Suppressor macrophage treated with lipopolysaccharide for 4 hours (primary cell): ENCODE measurements around the gene RABEP2.
A peak's percentile ranks its signal among the peaks of the same experiment; 100 is the strongest.
"Not testable (repeated sequence)": the region's sequence is repeated elsewhere in the genome, so short reads cannot be mapped to it uniquely, and the experiment has no call there.

Experiments used
- DNase-seq: peaks from one replicate; pipeline ENCODE4 v3.0.0-alpha.2; 2020

RABEP2 gene

DNA sequence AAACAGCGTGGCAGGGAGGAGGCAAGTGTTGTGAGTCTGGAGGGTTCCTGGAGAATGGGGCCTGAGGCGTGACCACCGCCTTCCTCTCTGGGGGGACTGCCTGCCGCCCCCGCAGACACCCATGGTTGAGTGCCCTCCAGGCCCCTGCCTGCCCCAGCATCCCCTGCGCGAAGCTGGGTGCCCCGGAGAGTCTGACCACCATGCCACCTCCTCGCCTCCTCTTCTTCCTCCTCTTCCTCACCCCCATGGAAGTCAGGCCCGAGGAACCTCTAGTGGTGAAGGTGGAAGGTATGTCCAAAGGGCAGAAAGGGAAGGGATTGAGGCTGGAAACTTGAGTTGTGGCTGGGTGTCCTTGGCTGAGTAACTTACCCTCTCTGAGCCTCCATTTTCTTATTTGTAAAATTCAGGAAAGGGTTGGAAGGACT, 6.8 kb upstream of the RABEP2 start, which contains the start of gene CD19:
TSS of gene CD19 (plus strand) at position 171 of the 425 bp plus-strand sequence. CDS start at position 201, 30 bp downstream.
- no peak for DNase-seq

DNA sequence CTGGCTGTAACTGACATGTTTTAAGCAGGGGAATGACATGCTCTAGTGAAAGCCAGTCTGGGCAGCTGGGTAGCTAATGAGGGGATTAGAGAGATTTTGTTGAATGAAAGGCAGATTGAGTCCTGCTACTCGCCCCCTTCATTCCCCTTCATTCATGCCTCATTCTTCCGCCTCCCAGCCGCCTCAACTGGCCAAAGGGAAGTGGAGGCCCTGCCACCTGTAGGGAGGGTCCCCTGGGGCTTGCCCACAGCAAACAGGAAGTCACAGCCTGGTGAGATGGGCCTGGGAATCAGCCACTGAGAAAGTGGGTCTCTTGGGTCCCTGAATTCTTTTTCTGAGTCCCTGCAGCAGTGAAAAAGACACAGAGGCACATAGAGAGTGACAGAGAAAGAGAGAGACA, 5.6 kb upstream of the RABEP2 start:
- DNase-seq, result no peak

DNA sequence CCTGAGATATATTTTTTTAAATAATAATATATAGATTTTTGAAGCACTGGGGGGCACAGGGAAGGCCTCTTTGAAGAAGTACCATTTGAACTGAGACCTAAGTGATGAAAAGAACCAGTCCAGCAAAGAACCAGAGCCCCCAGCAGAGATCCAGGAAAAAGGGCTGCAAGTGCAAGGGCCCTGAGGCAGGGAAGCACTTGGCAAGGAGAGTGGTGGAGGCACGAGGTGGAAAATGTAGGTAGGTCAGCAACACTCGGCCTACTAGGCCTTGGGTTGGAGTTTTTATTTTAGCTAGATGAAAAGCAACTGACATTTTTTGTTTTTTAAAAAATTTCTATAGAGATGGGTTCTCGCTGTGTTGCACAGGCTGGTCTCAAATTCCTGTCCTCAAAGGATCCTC, 5.2 kb upstream of the RABEP2 start:
- DNase-seq, result no peak

DNA sequence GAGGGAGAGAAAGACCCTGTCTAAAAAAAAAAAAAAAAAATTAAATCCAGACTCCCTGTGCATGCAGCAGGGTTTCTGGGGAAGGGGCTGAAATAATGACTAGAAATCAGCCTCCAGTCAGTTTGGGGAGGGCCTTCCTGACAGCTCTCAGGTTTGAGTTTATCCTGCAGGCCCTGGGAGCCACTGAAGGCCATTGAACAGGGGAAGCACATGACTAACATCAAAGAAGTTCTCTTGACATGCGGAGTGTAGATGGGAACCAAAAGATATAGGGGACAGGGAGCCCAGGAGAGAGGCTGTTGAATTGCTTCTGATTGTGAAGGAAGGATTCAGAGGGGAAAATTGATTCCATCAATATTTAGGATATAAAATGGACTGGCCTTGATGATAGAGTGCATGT, 2.8 kb upstream of the RABEP2 start:
- DNase-seq, result no peak

DNA sequence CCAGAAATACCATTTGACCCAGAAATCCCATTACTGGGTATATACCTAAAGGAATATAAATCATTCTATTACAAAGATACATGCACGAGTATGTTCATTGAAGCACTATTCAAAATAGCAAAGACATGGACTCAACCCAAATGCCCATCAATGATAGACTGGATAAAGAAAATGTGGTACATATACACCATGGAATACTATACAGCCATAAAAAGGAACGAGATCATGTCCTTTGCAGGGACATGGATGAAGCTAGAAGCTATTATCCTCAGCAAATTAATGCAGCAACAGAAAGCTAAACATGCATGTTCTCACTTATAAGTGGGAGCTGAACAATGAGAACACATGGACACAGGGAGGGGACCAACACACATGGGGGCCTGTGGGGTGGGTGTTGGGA, 1.2 kb upstream of the RABEP2 start:
- DNase-seq, result not testable (repeated sequence)

DNA sequence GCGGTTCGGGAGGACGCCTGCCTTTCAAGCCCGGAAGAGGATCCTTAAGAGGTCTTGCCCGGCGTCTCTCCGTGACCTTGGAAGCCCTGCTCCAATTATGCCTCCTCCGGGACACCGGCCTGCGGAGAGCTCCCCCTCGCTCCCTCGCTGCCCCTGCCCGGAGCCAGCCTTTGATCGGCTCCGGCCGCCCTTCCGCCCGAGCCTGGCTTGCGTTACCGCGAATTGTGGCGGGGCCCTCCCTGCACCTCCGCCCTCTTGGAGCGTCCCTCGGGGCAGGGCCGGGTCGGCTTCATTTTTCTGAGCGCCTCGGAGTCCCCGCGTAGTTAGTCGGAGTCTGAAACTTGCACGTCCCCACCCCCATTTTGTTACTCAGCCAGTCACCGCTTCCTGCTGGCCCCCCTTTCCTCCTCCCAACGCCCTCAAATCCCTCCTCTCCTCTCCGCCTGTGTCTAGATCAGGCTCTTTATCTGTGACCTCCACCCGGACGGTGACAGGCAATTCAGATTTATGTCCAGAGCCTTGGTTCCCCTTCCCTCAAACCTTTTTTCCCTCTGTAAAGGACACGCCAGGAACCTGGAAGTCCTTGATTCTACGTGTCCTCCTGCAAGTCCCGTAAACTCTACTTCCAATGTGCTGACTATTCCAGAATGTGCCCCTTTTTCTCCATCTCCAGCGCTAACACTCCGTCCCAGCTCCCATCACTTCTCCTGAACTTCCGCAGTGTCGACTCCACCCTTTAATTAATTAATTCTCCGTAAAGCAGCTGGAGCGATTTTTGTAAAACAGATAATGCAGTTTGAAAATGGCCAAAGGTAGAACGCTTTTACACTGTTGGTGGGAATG, 569 bp upstream of the RABEP2 start:
- DNase-seq, result peak; percentile 67

DNA sequence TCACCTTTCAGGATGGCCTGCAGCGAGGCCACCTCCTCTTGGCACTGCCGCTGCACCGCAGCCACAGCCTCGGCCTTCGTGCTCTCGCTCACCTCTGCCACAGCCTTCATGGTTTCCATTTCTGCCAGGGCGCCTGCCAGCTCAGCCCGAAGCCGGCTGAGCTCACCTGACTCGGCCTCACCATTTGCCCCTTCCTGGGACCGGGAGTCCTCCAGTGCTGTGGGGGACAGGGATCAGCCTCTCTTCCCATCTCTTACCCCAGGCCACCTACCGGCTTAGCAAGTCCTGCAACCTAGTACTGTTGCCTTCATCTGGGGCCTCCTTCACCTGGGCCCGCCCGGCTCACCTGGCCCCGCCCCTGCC, 658 bp downstream of the RABEP2 start:
- DNase-seq, result no peak

DNA sequence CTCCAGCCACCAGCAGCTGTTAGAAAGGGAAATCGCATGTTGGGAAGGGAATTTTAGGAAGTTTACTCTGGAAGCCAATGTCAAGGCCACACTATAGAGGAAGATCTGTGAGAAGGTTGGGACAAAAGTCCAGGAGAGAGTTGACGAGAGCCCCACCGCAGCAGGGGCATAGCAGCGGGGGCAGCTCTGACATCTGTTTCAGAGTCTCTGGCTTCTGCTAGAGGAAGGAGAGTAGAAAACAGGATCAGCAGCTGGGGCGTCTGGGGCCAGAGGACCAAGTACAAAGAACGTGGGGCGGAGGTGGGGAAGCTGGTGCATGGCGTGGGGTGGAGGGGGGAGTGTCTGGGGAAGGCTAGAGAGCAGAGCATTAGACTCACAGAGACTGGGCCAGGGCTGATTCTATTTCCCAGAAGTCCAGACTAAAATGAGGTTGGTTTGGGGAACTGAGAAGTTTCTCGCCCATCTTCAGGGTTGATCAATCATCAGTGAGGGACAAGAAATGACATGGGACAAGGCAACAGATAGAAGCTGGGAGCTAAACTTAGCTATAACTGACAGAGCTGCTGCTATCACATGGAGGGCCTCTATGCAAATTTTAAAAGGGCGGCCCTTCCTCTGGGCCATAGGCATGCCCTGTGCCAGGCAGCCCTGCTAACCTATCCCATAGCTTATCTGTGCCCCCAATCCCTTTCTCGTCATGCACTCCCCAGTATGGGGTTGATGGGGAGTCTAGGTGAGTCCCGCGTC, 1.2 kb downstream of the RABEP2 start:
- DNase-seq, result peak; percentile 58

DNA sequence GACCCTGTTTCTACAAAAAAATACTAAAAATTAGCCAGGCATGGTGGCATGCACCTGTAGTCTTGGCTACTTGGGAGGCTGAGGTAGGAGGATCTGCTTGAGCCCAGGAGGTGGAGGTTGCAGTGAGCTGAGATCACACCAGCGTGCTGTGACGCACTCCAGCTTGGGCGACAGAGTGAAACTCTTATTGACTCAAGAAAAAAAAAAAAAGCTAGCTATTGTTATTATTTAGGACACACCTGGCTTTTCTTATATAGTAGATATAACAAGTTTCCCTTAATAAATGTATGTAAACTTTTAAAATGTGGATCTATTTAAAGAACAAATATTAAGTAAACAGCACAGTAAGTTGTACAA, 1.8 kb downstream of the RABEP2 start:
- DNase-seq, result no peak

DNA sequence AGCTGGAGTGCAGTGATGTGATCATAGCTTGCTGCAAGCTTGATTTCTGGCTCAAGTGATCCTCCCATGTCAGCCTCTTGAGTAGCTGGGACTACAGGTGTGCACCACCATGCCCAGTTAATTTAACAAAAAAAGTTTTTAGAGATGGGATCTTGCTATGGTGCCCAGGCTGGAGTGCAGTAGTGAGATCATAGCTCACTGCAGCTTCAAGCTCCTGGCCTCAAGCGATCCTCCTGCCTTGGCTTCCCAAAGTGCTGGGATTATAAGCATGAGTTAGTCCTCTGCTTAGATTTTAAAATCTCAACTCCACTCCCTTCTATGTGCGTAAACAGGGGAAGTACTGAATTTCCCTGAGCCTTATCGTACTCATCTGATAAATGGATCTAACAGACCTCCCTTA, 6.3 kb downstream of the RABEP2 start:
- no peak for DNase-seq

DNA sequence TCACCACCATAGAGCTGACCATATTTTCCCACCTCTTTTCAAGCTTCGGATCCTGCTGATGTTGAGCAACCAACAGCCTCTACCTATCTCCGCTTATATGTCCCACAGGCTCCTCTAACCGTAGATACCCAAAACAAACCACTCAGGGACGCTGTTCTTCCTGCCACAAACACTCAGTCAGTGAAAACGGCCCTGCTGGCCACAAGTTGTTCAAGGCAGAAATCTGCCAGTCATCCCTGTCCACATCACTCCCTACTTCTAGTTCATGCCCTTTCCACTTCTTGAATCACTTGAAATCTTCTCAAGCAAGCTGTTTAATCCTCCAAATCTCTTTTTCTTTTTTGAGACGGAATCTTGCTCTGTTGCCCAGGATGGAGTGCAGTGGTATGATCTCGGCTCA, 7.9 kb downstream of the RABEP2 start:
- DNase-seq, result no peak

DNA sequence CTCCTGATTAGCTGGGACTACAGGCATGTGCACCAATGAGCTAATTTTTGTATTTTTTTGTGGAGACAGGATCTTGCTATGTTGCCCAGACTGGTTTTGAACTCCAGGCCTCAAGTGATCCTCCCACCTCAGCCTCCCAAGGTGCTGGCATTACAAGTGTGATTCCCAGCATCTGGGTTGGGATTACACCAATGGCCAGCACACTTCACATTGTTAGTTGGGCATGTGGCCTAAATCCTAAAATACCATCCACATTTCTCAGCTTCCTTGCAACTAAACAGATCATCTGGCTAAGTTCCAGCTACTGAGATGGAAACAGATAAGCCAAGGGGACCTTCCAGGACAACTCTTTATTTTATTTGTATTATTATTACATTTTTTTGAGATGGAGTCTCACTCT, 9.9 kb downstream of the RABEP2 start:
- no peak for DNase-seq

DNA sequence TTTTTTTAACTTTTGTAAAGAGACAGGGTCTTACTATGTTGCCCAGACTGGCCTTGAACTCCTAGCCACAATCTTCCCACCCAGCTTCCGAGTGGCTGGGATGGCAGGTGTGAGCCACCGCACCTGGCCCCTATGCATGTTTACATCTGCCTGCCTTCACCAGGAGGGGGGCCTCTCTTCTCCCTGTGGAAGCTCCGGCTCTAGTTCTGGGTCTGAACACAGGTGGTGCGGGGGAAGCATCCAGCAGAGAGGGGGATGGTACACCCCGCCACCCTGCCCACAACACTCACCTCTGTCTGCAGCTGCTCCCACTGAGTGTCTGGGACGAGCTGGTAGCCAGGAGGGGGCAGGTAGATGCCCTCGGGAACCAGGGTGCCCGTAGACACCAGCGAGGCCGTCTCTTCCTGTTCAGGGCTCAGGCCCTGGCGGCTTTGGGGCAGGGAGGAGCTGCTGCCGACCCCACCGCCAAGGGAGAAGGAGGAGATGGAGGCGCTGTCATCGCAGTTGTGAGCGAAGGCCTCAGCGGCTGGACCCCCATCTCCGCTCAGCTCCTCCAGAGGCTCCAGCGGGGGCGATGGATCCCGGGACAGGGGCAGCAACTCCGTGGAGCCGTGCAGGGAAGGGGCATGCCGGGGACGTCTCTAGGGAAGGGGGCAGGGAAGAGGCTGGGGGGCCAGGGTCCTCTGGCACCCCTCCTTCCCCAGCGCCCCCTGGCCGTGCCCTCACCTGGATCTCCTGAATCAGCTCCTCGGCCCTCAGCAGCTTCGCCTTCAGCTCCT, 10.9 kb downstream of the RABEP2 start:
- no peak for DNase-seq

DNA sequence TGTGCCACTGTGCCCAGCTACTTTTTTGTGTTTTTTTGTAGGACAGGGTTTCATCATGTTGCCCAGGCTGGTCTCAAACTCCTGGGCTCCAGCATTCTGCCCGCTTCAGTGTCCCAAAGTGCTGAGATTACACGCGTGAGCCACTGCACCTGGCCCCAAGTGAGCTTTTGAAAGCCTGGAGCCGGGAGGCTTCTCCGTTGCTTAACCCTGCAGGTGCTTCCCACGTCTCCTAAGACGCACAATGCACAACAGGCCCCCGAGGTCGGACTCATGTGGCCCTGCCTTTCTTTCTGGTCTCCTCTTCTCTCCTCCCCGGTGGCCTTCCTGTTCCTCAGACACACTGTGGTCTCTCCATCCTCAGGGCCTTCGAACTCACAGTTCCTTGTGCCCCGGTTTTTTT, 12.5 kb downstream of the RABEP2 start:
- no peak for DNase-seq

DNA sequence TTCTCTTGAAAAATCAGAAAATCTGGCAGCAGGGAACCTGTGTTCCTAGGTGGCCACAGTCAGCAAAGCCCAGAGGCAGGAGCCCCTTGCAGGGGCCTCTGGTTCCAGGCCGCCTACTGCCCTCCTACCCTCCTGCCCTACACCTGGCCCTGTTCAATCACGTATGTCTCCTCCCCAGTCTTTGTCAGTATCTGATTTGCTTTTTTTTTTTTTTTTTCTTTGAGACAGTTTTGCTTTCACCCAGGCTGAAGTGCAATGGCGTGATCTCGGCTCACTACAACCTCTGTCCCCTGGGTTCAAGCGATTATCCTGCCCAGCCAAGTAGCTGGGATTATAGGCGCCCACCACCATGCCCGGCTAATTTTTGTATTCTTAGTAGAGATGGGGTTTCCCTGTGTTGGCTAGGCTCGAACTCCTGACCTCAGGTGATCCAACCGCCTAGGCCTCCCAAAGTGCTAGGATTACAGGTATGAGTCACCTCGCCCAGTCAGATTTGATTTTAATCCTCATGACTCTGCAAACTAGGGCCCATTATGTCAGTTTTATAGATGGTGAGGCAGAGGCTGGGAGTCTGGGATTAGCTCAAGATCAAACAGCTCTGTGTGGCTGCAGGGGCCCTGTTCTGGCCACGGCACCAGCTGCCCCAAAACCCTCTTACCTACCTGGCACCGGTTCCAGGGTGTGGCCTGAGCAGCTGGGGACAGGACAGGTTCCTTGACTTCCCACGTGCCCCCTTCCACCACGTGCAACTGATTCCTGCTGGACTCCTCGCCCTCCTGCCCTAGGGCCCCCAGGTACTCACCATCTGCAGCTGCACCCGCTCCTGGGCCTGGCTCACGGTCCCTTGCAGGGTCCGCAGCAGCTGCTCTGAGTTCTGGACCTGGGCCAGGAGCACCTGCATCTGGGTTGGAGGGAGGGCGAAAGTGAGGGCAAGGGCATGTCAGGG, 14.7 kb downstream of the RABEP2 start:
- DNase-seq, result no peak

DNA sequence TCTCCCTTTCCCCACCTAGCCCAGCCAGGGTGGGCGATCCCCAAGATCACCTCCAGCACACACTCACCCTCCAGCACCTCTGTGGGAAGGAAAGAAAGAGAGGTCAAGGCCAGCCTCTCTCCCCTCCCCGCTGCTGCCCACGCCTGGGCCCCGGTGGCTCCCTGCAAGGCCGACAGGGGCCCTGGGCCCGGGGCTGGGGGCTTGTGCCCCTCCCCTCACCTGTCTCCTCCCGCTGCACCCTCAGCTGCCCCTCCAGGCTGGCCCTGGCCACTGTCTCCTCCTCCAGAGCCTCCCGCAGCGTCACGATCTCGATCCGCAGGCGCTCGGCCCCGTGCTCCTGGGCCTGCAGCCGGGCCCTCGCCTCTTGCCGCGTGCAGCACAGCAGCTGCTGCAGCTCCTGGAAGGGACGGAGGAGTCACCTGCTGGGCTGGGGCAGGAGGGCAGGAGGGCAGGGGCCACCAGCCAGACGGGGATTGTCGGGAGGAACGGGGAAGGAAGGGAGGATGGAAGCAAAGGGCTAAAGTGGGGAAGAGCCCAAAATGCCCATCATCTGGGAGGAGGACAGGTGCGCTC, 19.2 kb downstream of the RABEP2 start:
- no peak for DNase-seq

DNA sequence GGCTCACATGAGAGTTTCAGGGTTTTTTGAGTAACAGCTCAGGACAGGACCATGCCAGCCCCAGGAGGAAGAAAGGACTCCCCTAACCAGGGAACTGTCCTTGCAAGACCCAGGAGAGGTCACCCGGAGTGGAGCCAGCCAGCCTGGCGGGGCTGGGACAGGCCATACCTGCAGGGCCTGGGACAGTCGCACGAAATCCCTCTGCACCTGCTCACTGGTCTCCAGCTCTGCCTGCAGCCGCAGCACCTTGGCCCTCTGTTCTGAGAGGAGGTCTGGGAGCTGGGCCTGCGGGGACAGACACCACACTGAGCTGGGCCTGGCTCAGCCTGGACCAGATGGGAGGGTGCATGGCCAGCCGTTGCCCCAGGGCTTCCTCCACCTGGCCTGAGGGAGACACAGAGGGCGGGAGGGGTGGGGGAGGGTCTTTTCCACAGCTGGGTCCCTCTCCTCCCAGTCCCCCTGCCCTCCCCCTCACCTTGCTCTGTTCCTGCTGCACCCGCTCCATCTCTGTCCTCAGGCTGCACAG, 19.7 kb downstream of the RABEP2 start:
- no peak for DNase-seq

DNA sequence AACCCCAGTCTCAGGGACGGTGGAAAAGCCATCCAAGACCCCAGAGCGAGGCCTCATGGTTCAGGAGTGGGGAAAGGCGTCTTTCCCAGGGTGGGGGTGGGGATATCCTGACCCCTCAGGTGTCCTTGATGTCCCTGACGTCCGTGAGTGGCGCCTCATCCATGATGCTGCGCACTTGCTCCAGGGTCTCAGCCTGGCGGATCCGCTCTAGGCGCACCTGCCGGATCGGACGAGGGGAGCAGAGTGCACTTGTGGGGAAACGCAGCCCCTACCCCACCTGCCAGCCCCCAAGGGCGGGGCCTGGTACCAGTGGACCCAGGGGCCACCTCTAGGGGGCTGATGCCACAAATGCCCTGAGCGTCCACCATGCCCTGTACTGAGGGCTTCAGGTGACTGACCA, 20.2 kb downstream of the RABEP2 start:
- no peak for DNase-seq

DNA sequence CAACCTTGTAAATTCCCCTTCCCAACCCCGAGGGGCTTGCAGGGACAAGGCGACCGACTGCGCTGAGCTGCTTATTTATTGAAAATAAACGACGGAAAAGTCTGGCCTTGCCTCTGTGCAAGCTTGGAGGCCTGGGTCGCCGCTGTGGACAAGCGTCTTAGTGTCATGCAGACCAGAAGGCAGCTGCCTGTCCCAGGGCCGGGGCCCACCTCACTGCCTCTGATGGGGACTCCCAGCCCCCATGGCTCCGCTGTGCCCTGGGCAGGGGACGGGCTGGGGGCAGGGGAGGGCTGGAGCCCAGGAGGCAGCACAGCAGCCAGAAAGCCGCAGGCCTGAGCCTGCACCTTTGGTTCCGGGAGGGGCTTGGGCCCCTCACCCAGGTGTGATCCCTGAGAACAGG, 20.7 kb downstream of the RABEP2 start:
- no peak for DNase-seq

DNA sequence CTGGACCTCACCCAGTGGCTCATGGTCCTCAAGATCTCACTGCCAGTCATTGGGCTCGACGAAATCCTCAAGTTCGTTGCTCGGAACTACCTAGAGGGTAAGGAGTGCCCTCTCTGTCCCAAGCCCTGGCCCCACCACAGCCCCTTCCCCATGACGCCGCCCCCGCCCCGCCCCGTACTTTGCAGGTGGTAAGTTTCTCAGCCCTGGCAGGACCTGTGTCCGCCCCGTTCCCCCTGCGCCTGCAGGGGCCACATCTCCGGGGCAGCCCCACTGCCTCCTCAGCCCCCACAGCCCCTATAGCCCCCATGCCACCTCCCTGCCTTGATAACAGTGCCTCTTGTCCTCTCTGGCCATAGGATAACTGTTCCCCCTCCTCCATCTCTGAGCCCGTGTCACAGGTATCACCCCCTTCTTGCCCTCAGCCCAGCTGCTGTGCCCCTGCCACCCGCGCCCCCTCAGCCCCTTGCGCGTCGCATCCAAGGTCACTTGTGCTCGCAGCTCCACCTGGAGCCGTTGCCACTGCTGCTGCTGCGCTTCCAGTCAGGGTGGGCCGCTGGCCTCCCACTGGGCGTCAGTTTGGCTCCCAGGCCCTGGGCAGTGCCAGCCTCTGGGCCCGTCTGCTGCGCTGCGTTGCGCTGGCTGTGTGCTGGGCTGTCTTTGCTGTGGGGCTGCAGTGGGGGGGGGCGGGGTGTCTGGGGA, 21.5 kb downstream of the RABEP2 start:
- no peak for DNase-seq

DNA sequence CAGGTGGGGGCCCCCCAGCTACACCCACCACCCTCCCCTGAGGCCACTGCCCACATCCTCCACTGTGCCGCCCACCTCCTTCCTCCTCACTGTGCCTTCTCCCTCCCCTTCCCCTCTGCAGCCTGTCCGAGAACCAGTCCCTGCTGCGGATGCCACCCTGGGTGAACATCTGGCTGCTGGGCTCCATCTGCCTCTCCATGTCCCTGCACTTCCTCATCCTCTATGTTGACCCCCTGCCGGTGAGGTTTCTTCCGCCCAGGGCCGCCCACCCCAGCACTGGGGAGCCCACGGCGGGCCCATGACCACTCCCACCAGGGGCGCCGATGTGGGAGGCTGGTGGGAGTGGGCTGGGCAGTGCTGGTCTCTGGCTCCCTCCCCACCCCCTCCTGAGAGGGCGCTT, 22.1 kb downstream of the RABEP2 start:
- DNase-seq, result no peak
